ENCODE data around the gene CD96. TPM values are rescaled to one million over a fixed set of nuclear protein-coding genes. Genes with fewer than 3 reads are reported as not detected.
A peak's percentile ranks its signal among the peaks of the same experiment; 100 is the strongest.
"Not testable (repeated sequence)": the region's sequence is repeated elsewhere in the genome, so short reads cannot be mapped to it uniquely, and the experiment has no call there.

CD96 gene
- total RNA-seq, 4 donors from 2014 or later = under 0.01 to 3.3 (median 0.64) TPM

DNA sequence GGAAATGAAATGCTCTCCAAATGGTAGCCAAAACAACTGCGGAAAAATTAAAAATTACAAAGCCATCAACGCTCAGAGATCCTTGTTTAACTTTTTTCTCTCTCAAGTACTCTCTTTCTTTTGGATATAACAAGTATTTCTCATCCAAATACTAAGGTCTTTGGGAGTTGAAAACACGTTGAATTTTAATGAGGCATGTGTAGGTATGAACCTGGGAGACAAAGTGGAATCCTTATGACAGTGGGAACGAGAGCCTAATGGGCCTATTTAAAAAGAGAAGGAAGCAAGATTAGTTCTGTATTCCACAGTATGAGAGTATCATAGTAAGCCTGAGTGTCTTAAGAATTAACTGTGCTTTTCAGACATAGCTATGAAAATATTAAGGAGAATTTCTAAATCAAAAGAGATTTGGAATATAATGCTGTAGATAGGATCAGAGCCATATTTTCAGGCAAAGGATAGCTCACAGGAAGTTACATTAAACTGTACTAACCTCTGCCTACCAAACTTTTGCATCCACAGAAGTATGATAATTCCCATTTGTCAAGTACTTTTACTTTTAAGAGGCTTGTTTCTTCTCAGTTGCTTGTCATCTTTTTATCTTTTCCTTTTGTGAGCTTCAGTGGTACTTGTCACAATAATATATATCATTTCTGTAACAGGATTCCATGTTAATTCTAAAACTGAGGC is 759 bp downstream of the CD96 start:
- Histone ChIP-seq H3K36me3 (no peaks in the 10 kb centered on the region), H3K4me3 (peak overlapping the region in 1 of 4 donors; percentile 17), H3K27me3 (no peaks in the 10 kb centered on the region), H3K4me1 (peaks cover 0 to 4% (median 2%) of the 10 kb centered on the region in 4 donors), H3K9me3 (no peaks in the 10 kb centered on the region), H3K27ac (peak overlapping the region in 1 of 4 donors; percentile 62)
- WGBS, 2 donors = 82 to 88% methylated on average over 4 of the region's 4 CpGs
- TF ChIP-seq EP300 (IDR thresholded peaks at IDR 0.05) (no peak), POLR2A (IDR thresholded peaks at IDR 0.05) (no peak)
- TF ChIP-seq, protein P1, sequence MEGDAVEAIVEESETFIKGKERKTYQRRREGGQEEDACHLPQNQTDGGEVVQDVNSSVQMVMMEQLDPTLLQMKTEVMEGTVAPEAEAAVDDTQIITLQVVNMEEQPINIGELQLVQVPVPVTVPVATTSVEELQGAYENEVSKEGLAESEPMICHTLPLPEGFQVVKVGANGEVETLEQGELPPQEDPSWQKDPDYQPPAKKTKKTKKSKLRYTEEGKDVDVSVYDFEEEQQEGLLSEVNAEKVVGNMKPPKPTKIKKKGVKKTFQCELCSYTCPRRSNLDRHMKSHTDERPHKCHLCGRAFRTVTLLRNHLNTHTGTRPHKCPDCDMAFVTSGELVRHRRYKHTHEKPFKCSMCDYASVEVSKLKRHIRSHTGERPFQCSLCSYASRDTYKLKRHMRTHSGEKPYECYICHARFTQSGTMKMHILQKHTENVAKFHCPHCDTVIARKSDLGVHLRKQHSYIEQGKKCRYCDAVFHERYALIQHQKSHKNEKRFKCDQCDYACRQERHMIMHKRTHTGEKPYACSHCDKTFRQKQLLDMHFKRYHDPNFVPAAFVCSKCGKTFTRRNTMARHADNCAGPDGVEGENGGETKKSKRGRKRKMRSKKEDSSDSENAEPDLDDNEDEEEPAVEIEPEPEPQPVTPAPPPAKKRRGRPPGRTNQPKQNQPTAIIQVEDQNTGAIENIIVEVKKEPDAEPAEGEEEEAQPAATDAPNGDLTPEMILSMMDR (IDR thresholded peaks at IDR 0.05) = no peak
- DNase-seq (ENCODE audit: low spot score in 2 of 2) = no peak

DNA sequence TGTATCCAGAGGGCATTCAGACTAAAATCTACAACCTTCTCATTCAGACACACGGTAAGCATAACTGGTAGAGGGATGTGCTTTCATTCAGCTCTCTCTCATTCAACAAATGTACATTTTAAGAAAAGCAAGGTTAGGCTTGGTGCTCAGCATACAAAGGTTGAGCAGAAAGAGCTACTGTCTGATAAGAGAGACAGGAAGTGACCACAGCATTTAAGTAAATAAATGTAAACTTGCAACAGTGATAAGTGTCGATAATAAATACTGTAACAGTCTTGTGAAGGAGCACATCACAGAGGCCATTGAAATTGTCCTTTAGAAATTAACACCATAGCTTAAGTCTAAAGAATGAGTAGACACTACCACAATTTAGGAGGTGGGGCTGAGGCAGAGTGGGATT is 3.4 kb downstream of the CD96 start:
- no peaks in the 10 kb centered on the region for H3K36me3 ChIP-seq
- peaks cover 0 to 3% (median 0%) of the 10 kb centered on the region in 4 donors for H3K4me1 ChIP-seq
- H3K27ac ChIP-seq = no peak overlapping the region
- WGBS, 2 donors = 62 to 73% methylated on average over 2 of the region's 2 CpGs
- H3K27me3 ChIP-seq = no peaks in the 10 kb centered on the region
- no peaks in the 10 kb centered on the region for H3K9me3 ChIP-seq
- H3K4me3 ChIP-seq = no peak overlapping the region
- TF ChIP-seq EP300 (IDR thresholded peaks at IDR 0.05) (no peak), POLR2A (IDR thresholded peaks at IDR 0.05) (no peak)
- TF ChIP-seq, protein P1 (IDR thresholded peaks at IDR 0.05) = no peak
- no peak for DNase-seq (ENCODE audit: low spot score in 2 of 2)

DNA sequence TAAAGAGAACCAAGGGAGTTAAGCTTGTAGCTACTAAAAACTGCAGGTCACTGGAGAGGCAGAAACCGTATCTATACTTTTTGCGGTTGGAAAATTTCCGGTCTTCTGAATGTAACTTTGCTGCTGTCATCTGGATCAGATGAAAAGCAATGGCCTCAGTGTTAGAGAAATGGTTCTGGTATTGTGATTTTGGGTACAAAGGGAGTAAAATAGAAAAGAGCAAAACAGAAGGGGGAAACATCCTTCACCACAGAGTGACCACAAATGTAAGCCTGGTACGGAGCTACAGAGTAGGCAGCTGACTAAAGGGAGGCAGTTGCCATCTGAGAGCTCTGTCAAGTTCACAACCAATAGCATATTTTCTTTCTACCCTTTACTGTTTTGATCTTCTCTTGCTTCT is 5.6 kb downstream of the CD96 start:
- no peak overlapping the region for H3K4me3 ChIP-seq

DNA sequence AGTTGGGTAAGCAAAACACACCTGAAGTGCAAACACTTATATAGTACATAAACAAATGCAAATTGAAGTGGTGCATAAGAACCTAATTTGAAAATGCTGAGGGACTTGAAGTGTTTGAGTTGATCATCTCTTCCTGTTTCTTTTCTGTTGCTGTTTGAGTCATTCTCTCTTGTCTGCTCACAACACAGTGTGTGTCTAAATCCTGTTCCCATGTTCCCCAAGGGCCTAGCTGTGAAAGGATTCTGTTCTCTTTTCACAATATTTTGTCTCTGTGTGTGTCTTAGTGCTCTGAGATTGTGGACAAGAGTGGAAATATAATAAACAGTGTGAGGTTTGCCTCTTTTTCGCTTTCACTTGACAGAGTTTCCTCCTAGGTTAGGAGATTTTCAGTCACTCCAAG is 6.1 kb downstream of the CD96 start:
- no peak for DNase-seq (ENCODE audit: low spot score in 2 of 2)
- TF ChIP-seq EP300 (IDR thresholded peaks at IDR 0.05) (no peak), POLR2A (IDR thresholded peaks at IDR 0.05) (no peak)
- TF ChIP-seq, protein P1 (IDR thresholded peaks at IDR 0.05) = no peak
- no peaks in the 10 kb centered on the region for H3K27me3 ChIP-seq
- H3K4me1 ChIP-seq = no peaks in the 10 kb centered on the region
- H3K27ac ChIP-seq = no peak overlapping the region
- H3K4me3 ChIP-seq = no peak overlapping the region
- H3K36me3 ChIP-seq = no peaks in the 10 kb centered on the region
- H3K9me3 ChIP-seq = no peaks in the 10 kb centered on the region
- 77 to 85% methylated on average over 1 of the region's 1 CpG for WGBS, 2 donors

More for the DNA sequence above, 5.6 kb downstream of the CD96 start:
- Histone ChIP-seq H3K36me3 (no peaks in the 10 kb centered on the region), H3K4me1 (no peaks in the 10 kb centered on the region), H3K27me3 (no peaks in the 10 kb centered on the region), H3K27ac (no peak overlapping the region), H3K9me3 (no peaks in the 10 kb centered on the region)
- TF ChIP-seq, protein P1 (IDR thresholded peaks at IDR 0.05) = no peak
- 77 to 82% methylated on average over 4 of the region's 4 CpGs for WGBS, 2 donors
- DNase-seq (ENCODE audit: low spot score in 2 of 2) = no peak

DNA sequence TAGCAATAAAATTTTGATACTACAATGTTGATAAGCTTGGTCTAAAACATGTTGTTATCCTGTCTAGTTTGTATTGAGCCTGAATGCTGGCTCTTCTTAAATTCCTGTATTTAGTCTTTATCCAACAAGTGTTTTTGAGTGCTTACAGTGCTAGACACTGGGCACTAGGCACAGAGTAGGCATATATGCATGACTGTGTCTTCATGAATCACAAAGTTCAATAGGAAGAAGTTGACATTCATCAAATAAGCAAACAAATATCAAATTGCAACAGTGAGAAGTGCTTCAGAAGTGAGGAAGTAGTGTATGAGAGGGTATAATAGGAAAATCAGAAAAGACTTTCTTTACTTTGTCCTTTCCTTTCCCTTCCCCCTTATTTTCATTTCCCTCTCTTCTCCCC is 6.8 kb downstream of the CD96 start:
- H3K27ac ChIP-seq = no peak overlapping the region
- no peaks in the 10 kb centered on the region for H3K9me3 ChIP-seq
- H3K4me3 ChIP-seq = no peak overlapping the region
- no peak for DNase-seq (ENCODE audit: low spot score in 2 of 2)
- no peaks in the 10 kb centered on the region for H3K36me3 ChIP-seq
- TF ChIP-seq, protein P1 (IDR thresholded peaks at IDR 0.05) = no peak
- TF ChIP-seq EP300 (IDR thresholded peaks at IDR 0.05) = no peak
- no peak for TF ChIP-seq POLR2A (IDR thresholded peaks at IDR 0.05)
- H3K27me3 ChIP-seq = no peaks in the 10 kb centered on the region
- H3K4me1 ChIP-seq = no peaks in the 10 kb centered on the region

DNA sequence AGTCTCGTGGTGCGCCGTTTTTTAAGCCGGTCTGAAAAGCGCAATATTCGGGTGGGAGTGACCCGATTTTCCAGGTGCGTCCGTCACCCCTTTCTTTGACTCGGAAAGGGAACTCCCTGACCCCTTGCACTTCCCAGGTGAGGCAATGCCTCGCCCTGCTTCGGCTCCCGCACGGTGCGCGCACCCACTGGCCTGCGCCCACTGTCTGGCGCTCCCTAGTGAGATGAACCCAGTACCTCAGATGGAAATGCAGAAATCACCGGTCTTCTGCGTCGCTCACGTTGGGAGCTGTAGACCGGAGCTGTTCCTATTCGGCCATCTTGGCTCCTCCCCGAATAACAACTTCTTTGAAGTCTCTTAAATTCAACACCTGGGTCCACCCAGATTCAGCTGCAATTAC is 19.9 kb downstream of the CD96 start:
- 94 to 98% methylated on average over 15 to 19 of the region's 25 CpGs for WGBS, 2 donors
- H3K9me3 ChIP-seq; H3K27me3 ChIP-seq; H3K27ac ChIP-seq; H3K36me3 ChIP-seq; H3K4me3 ChIP-seq; H3K4me1 ChIP-seq; DNase-seq (ENCODE audit: low spot score in 2 of 2): not testable (repeated sequence)

Measured in tibial nerve (tissue), 4 donors.